ENCODE results near the gene ADCY4. TPM values are rescaled to one million over a fixed set of nuclear protein-coding genes. Genes with fewer than 3 reads are reported as not detected.

The ADCY4 gene
- total and polyA plus RNA-seq, 10 of the 15 experiments (the other 5 are each of a cell fraction or from before 2014, with no cell fraction given), result 0.05 to 0.87 (median 0.21) TPM; not detected in 1

DNA sequence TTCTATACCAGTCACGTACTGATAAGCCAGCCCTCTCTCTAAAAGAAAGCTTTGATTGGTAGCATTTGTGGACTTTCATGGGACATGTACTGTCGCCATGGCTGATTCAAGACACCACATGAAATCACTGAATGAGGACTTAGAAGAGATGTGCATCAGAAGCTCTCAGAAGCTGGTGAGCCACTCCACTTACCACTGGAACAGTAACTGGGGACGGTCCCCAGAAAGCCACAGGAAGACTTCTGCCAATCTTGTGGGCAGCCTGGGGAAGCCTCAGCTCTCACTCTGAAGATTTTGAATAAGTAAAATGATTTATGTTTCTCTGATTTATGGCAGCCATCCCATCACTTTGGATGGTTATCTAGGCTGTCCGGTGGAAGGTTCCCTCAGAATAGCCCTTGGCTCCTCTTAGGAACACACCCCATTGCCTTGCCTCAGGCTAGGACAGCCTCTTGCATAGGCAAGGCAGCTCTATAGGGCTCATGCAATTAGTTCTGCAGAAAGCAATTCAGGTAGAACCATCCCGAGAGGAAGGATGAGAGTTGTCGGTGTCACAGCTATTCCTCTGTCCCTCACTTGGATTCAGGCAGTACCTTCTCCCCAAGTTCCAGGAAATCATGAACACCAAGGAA is 45.1 kb downstream of the ADCY4 start (continued):
- TF ChIP-seq HDAC2 (IDR thresholded peaks at IDR 0.05) (no peak), JUND (IDR thresholded peaks at IDR 0.05; ENCODE audit: low read depth, low read length) (no peak), MXI1 (IDR thresholded peaks at IDR 0.05; ENCODE audit: low read depth, low read length) (no peak), WRNIP1 (IDR thresholded peaks at IDR 0.05; ENCODE audit: borderline replicate concordance, low read depth, low read length) (no peak), RUNX3 (IDR thresholded peaks at IDR 0.05; ENCODE audit: low read length) (peak; percentile 82), NR2C2 (IDR thresholded peaks at IDR 0.05; ENCODE audit: borderline replicate concordance, control insufficient read depth, insufficient read length, low read depth) (no peak), NBN (IDR thresholded peaks at IDR 0.05) (no peak), ZSCAN29 (IDR thresholded peaks at IDR 0.05) (no peak), JUNB (IDR thresholded peaks at IDR 0.05) (no peak), SREBF1 (IDR thresholded peaks at IDR 0.05; ENCODE audit: low read length) (no peak)
- TF ChIP-seq, protein P1, sequence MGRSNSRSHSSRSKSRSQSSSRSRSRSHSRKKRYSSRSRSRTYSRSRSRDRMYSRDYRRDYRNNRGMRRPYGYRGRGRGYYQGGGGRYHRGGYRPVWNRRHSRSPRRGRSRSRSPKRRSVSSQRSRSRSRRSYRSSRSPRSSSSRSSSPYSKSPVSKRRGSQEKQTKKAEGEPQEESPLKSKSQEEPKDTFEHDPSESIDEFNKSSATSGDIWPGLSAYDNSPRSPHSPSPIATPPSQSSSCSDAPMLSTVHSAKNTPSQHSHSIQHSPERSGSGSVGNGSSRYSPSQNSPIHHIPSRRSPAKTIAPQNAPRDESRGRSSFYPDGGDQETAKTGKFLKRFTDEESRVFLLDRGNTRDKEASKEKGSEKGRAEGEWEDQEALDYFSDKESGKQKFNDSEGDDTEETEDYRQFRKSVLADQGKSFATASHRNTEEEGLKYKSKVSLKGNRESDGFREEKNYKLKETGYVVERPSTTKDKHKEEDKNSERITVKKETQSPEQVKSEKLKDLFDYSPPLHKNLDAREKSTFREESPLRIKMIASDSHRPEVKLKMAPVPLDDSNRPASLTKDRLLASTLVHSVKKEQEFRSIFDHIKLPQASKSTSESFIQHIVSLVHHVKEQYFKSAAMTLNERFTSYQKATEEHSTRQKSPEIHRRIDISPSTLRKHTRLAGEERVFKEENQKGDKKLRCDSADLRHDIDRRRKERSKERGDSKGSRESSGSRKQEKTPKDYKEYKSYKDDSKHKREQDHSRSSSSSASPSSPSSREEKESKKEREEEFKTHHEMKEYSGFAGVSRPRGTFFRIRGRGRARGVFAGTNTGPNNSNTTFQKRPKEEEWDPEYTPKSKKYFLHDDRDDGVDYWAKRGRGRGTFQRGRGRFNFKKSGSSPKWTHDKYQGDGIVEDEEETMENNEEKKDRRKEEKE (IDR thresholded peaks at IDR 0.05), result no peak
- TF ChIP-seq, protein P2, sequence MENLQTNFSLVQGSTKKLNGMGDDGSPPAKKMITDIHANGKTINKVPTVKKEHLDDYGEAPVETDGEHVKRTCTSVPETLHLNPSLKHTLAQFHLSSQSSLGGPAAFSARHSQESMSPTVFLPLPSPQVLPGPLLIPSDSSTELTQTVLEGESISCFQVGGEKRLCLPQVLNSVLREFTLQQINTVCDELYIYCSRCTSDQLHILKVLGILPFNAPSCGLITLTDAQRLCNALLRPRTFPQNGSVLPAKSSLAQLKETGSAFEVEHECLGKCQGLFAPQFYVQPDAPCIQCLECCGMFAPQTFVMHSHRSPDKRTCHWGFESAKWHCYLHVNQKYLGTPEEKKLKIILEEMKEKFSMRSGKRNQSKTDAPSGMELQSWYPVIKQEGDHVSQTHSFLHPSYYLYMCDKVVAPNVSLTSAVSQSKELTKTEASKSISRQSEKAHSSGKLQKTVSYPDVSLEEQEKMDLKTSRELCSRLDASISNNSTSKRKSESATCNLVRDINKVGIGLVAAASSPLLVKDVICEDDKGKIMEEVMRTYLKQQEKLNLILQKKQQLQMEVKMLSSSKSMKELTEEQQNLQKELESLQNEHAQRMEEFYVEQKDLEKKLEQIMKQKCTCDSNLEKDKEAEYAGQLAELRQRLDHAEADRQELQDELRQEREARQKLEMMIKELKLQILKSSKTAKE (IDR thresholded peaks at IDR 0.05; ENCODE audit: low read depth, poor library complexity, severe bottlenecking), result peak; percentile 29
